ENCODE measurements around the gene FAM83F. TPM values are rescaled to one million over a fixed set of nuclear protein-coding genes. Genes with fewer than 3 reads are reported as not detected.
"Not testable (repeated sequence)": the region's sequence is repeated elsewhere in the genome, so short reads cannot be mapped to it uniquely, and the experiment has no call there.

Gene FAM83F
- total RNA-seq, 1 donor from 2014 or later = 4.9 TPM

DNA sequence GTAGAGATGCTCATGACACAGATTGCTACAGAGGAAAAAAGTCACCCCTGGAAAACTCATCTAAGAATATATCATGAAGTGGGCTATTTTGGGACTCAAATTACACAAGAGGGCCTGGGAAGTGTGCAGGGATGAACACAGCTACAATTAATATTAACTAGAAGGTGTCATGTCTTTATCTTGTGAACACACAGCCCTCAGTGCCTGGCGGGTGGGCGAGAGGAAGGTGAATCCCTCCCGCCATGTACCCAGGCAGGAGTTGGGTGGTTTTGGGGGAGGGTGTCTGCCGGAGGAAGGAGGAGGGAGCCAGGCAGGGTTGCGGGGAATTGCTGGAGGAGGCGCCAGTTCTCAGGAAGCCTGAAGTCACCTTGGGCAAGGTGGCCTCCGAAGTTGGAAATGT is 5.1 kb upstream of the FAM83F start:
- ATAC-seq (ENCODE audit: poor library complexity) (peak; percentile 48), DNase-seq (no peak)
- intact Hi-C loops (cut with DNase I) = no loop called here

DNA sequence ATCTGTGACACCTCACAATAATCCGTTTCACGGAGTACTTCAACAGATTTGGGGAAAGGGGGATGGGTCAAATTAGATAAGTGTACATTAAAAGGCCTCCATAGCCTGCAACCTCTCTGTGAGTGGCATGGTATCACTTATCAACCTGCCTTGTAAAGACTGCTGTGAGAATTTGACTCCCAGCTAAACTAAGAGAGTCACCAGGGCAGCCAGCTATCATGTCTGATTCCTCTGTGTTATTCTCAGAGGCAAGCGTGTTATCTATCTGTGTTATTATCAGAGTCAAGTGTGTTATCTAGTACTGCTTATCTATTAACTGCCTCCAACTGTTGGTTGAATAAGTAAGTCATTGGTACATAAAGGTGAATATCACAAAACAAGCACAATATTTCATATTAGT is 4.1 kb upstream of the FAM83F start:
- DNase-seq (no peak), ATAC-seq (ENCODE audit: poor library complexity) (no peak)
- intact Hi-C loops (cut with DNase I) = no loop called here

DNA sequence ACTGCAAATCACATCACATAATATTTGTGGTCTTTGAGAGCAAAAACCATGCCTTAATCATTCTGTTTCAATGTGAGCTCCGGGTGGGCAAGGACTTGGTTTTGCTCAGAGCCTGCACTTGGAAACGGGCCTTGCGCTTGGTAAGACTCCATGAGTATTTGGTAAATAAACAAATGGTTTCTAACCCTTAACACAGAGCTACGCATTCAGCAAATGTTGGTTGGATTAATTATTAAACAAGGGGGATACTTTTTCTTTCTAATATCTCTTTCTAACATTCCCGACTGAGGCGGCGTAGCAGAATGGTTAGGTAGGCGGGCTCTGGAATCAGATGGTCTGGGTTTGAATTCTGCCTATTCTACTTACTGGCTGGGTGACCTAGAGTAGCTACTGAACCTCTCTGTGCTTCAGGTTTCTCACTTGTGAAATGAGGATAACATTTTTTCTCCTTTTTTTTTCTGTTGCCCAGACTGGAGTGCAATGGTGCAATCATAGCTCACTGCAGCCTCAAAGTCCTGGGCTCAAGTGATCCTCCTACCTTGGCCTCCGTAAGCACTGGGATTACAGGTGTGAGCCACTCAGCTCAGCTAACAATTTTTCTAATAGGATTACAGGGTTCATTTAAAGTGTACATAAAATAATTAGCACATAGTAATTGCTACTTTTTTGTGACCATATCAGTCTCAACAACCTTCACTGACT is 3.4 kb upstream of the FAM83F start:
- DNase-seq = no peak
- intact Hi-C loops (cut with DNase I) = no loop called here
- no peak for ATAC-seq (ENCODE audit: poor library complexity)

DNA sequence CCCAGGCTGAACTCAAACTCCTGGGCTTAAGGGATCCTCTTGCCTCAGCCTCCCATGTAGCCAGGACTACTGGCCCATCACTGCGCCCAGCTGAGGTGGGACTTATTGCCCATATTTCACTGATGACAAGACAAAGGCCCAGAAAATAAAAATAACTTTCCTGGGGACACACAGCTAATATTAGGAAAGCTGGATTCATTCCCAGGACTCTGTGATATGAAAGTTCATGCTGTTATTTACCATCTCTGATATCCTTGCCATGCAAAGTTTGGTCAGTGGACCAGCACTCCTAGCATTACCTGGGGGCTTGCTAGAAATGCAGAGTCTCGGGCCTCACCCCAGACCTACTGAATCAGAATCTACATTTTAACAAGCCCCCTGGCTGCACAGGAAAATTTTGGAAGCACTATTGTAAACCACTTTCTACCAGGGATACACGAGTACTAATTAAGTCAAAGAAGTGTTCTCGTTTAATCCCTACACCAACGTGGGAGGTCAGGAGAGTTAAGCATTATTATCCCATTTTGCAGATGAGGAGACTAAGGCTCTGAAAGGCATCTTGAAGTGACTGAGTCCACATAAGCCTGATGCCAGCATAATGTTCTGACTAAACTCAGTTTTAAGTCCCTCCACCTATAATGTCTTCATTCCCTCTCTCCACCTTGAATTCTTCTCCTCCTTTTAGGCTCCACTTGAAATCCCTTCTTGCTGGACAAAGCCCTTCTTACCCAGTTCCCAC is 2.5 kb upstream of the FAM83F start:
- DNase-seq = no peak
- intact Hi-C loops (cut with DNase I) = no loop called here
- peak; percentile 63 for ATAC-seq (ENCODE audit: poor library complexity)

DNA sequence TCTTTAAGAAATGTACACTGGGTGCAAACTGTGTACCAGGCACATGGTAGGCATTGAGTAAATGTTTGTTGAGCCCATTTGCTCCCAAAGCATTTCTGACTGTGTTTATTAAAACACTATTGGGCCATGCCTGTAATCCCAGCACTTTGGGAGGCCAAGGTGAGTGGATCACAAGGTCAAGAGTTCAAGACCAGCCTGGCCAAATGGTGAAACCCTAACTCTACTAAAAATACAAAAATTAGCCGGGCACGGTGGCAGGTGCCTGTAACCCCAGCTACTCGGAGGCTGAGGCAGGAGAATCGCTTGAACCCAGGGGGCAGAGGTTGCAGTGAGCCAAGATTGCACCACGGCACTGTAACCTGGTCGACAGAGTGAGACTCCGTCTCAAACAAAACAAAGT is 1.9 kb upstream of the FAM83F start:
- ATAC-seq (ENCODE audit: poor library complexity); DNase-seq; intact Hi-C loops (cut with DNase I): not testable (repeated sequence)

DNA sequence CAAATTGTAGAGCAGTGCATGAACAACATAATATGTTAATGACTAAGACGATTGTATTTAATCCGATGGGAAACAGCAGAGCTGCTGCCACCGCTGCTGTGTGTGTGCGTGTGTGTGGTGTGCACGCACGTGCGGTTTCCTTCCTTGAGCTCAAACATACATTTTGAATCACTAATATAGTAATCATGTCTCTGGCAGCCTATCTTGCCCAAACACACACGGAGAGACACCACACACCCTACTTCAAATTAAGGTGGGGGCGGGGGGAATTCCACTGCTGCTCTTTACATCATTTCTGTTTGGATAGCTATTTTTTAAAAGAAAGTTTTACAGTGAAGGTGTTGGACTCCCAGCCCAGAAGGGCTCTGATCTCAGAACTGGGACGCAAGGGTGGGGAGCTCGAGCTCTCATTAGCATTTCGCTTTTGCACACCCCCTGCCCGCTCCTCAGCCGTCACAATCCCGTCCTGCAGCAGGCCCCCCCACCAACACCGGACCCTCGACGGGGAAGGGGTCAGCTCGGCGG is 651 bp upstream of the FAM83F start:
- no peak for ATAC-seq (ENCODE audit: poor library complexity)
- DNase-seq = no peak
- intact Hi-C loops (cut with DNase I) = no loop called here

DNA sequence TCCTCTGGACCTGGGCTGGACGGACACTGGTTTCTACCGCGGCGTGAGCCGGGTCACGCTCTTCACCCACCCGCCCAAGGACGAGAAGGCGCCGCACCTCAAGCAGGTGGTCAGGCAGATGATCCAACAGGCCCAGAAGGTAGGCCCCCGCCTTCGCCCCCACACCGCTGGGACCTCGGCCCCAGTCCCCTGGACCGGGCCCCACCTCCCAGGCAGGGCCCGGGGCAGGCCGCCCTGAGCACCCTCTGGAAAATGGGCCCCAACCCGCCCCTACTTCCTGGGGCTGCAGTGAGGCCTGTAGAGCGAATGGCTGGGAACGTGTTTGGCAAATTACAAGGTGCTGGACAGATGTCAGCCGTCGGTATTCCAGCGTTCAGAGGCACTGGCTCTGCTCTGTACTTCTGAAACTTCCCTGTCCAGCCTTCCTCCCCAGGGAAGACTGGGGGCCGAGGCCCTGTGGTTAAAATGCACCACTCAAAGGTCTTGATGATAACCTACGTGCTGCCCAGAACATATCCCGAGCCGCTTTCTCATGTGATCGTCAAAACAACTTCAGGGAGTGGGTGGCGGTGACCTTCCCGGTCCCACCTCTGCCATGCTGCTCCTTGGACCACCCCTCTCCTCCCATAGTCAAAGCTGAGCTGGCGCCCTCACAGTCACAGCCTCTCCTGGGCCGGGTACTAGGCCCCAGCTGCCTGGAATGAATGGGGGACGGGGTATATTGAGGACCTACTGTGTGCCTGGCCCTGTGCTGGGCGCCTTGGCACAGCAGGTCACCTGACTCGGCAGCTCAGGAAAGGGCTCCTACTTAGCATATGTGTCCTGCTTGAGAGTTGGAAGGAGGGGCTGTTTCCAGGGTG is 869 bp downstream of the FAM83F start:
- ATAC-seq (ENCODE audit: poor library complexity) = no peak
- no peak for DNase-seq

DNA sequence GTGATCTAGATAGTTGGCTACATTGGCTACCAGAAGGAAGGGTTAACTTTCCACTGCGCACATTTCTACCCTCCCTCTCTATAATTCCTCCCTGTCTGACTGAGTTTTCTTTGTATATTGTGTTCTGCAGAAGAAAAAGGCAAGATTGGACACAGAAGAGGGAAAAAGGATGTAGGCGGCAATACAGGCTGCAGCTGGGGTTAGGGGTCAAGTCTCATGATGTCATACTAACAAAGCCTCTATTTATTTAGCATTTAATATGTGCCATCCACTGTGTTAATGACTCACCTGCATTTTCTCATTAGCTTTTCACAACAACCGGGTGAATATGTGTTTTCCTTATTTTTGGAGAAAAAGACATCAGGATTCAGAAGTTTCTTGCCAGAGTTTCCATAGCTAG is 2.0 kb downstream of the FAM83F start:
- intact Hi-C loops (cut with DNase I) = no loop called here
- ATAC-seq (ENCODE audit: poor library complexity) (no peak), DNase-seq (no peak)

More for the DNA sequence above, 869 bp downstream of the FAM83F start:
- intact Hi-C loops (cut with DNase I) = no loop called here

DNA sequence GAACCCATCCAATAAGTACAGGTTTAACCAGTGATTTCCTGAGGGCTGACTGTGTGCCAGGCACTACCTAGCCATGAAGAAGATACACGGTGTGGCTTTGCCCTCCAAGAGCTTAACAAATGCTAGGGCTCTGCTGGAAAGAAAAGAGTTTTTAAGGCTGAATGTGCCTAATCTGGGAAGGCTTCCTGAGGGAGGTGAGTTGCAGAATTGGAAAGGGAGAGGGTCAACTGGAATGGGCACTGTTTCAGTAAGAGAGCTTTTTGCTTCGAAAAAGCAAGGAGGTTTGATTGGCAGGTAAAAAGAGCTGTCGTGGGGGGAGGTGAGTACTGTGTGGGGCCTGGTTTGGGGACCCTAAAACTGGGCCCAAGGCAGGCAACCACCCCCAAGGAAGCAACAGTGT is 2.7 kb downstream of the FAM83F start:
- DNase-seq (no peak), ATAC-seq (ENCODE audit: poor library complexity) (no peak)
- intact Hi-C loops (cut with DNase I) = no loop called here

DNA sequence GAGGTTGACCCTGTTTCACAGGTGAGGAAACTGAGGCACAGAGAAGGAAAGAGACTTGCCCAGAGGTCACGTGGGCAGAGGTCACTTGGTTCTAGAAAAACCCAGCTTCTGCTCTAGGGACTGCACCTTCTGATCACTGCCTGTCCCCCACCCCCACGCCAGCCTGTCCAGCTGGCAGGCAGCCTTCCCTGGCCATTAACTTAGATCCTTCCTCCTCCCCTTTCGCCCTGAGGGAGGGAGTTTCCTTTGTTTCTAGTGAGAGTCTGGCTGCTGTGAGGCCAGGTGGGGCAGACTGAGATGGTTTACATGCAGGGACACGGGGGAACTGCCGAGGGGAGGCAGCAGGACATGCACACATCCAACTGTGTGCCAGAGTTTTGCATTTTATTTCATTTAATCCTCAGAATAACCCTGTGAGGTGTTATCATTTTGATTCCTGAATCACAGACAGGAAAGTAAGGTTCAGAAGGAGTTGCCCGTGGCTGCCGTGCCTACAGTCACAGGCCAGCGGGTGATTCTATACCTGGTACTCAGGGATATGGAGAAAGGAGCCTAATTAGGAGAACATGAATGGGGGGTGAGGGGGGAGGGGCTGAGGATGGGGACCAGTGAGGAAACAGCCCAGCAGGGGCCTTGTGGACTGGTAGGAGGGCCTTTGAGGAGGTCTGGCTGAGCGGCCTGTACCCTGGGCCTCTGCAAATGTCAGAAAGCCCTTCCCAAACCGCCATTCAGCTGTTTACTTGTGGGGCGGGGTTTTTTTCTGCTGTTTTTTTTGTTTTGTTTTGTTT is 3.4 kb downstream of the FAM83F start:
- intact Hi-C loops (cut with DNase I) = no loop called here
- peak; percentile 66 for DNase-seq
- ATAC-seq (ENCODE audit: poor library complexity) = peak; percentile 74

DNA sequence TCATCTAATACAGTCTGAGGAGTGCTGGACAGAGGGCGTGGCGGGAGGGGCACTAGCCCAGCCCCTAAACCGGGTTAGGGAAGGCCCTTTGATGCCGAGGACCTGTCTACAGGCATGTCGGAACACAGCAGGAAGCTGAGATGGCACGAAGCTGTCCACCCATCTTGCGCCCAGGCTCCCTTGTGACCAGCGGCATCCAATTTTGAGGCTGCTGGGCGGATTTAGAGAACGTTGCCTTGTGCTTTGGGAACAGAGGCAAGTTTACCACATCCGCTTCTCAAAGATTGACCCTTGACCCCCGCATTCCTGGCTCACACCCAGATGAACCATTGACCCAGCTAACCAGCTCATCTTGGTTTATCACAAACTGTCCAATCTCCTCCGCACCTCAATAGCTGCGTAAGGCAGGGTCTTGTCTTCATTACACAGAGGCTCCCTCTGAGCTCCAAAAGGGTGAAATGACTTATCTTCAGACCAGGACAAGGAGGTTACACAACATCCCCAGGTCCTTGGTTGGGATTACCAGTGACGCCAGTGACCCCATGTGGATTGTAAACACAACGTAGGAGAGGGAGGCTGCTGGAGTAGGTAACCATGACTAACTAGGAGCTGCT is 4.5 kb downstream of the FAM83F start:
- intact Hi-C loops (cut with DNase I) = no loop called here
- no peak for ATAC-seq (ENCODE audit: poor library complexity)

DNA sequence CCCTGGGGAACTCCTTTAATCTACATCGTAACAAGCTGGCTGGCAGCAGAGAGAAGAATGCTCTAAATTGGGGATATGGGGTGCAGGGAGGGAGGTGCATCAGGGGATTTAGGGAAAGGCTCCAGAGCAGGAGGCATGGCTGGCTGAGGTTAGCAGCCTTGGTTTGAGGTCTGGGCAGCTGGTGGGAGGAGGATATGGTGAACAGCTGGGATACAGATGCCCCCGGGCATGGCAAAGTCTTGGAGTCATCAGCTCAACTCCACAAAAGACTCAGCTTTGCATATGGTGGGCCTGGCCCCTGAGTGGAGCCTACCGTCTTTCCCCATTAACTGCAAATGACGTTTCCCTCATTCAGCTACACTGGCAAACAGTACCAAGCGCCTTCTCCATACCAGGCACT is 5.4 kb downstream of the FAM83F start:
- no peak for ATAC-seq (ENCODE audit: poor library complexity)
- intact Hi-C loops (cut with DNase I) = no loop called here
- DNase-seq = no peak

More for the DNA sequence above, 4.5 kb downstream of the FAM83F start:
- DNase-seq = no peak

DNA sequence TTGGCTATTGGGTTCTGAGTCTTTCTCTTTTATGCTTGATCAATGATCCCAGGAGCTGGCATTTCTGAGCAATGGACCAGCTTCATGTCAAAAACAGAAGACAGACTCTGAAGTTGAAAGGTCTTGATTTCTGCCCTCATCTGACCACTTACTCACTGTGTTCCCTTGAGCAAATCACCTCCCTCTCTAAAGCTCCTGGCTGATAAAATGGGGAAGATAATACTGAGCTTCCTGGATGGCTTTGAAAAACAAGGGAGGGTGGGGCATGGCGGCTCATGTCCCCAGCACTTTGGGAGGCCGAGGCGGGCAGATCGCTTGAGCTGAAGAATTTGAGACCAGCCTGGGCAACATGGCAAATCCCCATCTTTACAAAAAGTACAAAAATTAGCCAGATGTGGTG is 6.4 kb downstream of the FAM83F start:
- ATAC-seq (ENCODE audit: poor library complexity) (no peak), DNase-seq (no peak)
- intact Hi-C loops (cut with DNase I) = no loop called here

DNA sequence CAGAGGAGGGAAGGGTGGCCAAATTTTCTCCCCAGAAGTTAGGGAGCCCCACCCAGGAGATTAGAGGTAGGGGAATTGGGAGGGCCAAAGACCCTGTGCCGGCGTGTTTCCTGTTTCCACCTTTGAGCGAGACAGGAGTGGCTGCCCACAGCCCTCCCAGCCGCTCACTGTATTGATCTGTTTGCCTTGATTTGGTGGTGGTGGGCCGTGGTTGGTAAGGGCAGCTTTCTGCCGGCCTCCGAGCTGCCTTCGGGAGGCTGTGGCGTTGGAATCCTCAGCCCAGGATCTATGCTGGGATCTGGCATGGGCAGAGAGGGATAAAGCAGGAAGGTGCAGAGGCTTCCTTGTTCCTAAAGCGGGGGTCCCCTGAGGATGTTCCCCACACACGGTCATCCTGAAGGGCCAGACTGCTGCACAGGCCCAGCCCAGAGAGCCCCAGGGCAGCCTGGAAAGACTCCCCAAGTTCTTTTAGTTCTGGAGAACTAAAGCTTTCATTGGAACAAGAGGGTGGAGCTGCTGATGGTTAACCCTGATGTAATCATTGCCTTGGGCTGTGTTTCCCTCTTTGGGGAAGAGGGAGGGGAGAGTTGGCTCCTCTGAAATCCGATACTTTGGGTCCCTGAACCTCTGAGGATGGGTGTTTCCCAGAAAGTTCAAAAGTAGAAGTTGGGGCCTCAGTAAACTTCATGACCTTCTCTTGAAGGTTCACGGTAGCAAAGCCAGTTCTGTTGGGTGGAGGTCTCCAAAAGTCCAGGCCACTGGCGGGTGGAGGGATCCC is 7.2 kb downstream of the FAM83F start:
- no peak for DNase-seq
- intact Hi-C loops (cut with DNase I) = no loop called here

DNA sequence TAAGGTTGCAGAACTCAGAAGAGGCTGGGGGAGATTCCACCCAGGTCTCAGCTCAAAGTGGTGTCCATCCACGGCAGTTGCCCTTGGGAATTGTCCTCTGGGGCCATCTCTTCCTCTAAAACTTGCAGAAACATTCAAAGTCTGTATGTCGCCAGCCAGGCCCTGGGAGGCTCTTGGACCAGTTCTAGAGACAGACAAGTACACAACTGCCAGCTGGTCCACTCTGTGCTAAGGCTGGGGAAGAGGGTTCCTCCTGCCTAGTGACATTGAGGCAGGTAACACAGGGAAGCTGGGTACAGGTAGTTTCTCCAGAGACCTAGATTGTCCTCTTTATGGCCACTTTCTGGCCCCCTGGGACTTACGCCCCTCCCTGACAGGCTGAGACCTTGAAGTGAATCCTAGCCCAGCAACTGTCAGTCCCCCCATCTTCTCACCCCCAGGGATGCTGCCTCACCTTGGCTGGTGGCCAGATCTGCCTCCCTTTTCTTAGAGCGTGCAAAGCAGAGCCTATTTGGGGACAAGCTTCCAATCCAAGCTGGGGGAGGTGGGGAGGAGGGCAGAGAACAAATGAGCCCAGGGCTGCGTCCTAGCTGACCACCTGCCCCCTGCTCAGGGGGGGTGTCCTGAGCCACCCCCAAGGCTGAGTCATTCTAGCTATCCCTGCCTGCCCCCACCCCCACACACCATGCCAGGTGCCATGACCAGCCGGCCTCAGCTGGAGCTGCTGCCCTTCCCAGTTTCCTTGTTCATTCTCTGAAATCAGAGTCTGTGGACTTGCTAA is 8.4 kb downstream of the FAM83F start:
- intact Hi-C loops (cut with DNase I) = no loop called here
- no peak for DNase-seq
- no peak for ATAC-seq (ENCODE audit: poor library complexity)

More for the DNA sequence above, 7.2 kb downstream of the FAM83F start:
- no peak for ATAC-seq (ENCODE audit: poor library complexity)

DNA sequence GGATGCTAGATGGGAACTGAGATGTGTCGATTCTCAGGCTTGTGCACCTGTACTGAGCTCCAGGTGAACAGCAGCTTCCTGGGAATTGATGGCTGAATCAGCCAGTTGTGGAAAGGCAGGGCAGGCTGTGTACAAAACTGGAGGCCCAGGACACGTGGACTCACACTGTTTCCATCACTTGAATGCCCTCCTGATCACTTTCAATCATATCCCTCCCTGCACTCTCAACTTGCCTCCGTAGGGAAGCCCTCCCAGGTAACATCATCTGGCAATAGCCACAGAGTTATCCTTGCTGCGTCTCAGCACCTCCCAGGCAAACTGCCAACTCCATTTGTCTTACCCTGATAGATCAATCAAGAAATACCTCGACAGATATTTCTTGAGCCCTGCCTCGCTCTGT is 10.1 kb downstream of the FAM83F start:
- no peak for DNase-seq
- no peak for ATAC-seq (ENCODE audit: poor library complexity)
- intact Hi-C loops (cut with DNase I) = no loop called here

DNA sequence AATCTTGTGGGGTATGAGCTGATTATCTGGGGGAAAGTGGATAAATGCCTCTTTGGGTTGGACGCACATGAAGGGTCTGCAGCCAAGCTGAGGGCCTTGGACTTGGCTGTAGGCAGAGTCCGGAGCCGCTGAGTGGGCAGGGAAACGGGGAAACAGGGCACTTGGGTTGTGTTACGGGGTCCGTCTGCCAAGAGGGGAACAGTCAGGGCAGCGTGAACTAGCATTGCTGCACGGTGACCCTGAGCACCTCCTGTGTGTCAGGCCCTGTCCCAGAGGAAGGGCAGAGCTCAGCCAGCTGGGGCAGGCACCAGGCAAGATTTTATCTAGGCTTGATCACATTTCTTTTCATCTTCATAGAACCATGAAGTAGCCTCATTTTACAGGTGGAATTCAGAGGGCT is 11.9 kb downstream of the FAM83F start:
- DNase-seq = no peak
- no peak for ATAC-seq (ENCODE audit: poor library complexity)
- intact Hi-C loops (cut with DNase I) = no loop called here

Measured in Right ventricle myocardium superior (tissue), 1 donor.